Suprapubic skin (tissue), 3 donors: ENCODE results near the gene DGLUCY.

ENCODE experiments used
- CTCF ChIP-seq, 2 donors: fragments of 200-600 bp in 1 of 2; fragments of 450-650 bp in 1 of 2; sonication (generic) in 1 of 2; IDR thresholded peaks; one replicate each; pipeline ENCODE4 v1.5.1; 2016 to 2019; ENCODE audit warnings: antibody characterized with exemption in 2 of 2, mild to moderate bottlenecking in 1 of 2, moderate library complexity in 1 of 2
- POLR2A ChIP-seq, 2 donors: fragments of 450-650 bp; IDR thresholded peaks; one replicate each; pipeline ENCODE4 v1.6.1; 2017; ENCODE audit warnings: antibody characterized with exemption in 2 of 2, mild to moderate bottlenecking in 2 of 2, moderate library complexity in 2 of 2

GRCh38 chr14:91252871-91253794 is 139.3 kb downstream of the DGLUCY start:
- TF ChIP-seq CTCF (IDR thresholded peaks at IDR 0.05) (no peak), POLR2A (IDR thresholded peaks at IDR 0.05) (no peak)
